Left lung (tissue), 10 donors: ENCODE results near the gene PXMP2. TPM values are rescaled to one million over a fixed set of nuclear protein-coding genes. Genes with fewer than 3 reads are reported as not detected.

Source experiments
- ATAC-seq: fragments of 200-7000 bp; cut with Tn5 transposase; one replicate; pipeline ENCODE4 v1.9.1; 2020; ENCODE audit warnings: moderate library complexity
- DNase-seq, 4 donors: peaks; one replicate each; pipeline ENCODE4 v3.0.0-alpha.2; 2013 to 2020
- H3K27ac ChIP-seq, 2 donors: fragments of 200-600 bp; sonication (generic) in 1 of 2; one replicate each; pipeline versions ENCODE4 v1.5.0 to v1.8.0; 2020 to 2021
- H3K27me3 ChIP-seq, 2 donors: fragments of 200-600 bp; sonication (generic) in 1 of 2; one replicate each; pipeline versions ENCODE4 v1.5.0 to v1.8.0; 2020 to 2021
- H3K36me3 ChIP-seq, 2 donors: fragments of 200-600 bp; sonication (generic) in 1 of 2; one replicate each; pipeline versions ENCODE4 v1.5.0 to v1.8.0; 2020 to 2021
- H3K4me1 ChIP-seq, 2 donors: fragments of 200-600 bp; one replicate each; pipeline ENCODE4 v1.8.0; 2021
- H3K4me3 ChIP-seq, 2 donors: fragments of 200-600 bp; sonication (generic) in 1 of 2; one replicate each; pipeline versions ENCODE4 v1.5.0 to v1.8.0; 2020 to 2021; ENCODE audit warnings: mild to moderate bottlenecking in 1 of 2
- H3K9me3 ChIP-seq, 2 donors: fragments of 200-600 bp; sonication (generic) in 1 of 2; one replicate each; pipeline versions ENCODE4 v1.5.0 to v1.8.0; 2020 to 2021
- intact Hi-C, 2 donors: fragments of 100-400 bp; cut with DNase I; formaldehyde crosslinking; loops; one replicate each; pipeline versions ENCODE4 v1.11.2 to v1.14.2; 2022
- polyA plus RNA-seq, 6 donors: library from polyadenylated mRNA; unstranded; fragments of 120-200 nt; gene quantifications; one replicate each; pipeline ENCODE4 v1.2.1, GENCODE V29; 2013; ENCODE audit not compliant: insufficient read length in 6 of 6
- total RNA-seq, 2 donors: library from RNA; stranded (reverse); fragmentation: NEBNext Ultra II Directional; extraction: Animal tissue kit (Norgen Biotek cat#: 25700); gene quantifications; one replicate each; pipeline ENCODE4 v1.2.1, GENCODE V29; 2021
- TF ChIP-seq, protein P1 (sequence below), 2 donors: fragments of 200-600 bp; sonication (generic) in 1 of 2; IDR thresholded peaks; one replicate each; pipeline versions ENCODE4 v1.5.0 to v1.8.0; 2021; ENCODE audit warnings: antibody characterized with exemption in 2 of 2
- donor health status: DM: no; HTN: yes; CAD: no.
- donor health status: DM: no; HTN: no; CAD: no.

Gene PXMP2
- total and polyA plus RNA-seq, 8 donors = 16.6 to 57.1 (median 42.7) TPM

DNA sequence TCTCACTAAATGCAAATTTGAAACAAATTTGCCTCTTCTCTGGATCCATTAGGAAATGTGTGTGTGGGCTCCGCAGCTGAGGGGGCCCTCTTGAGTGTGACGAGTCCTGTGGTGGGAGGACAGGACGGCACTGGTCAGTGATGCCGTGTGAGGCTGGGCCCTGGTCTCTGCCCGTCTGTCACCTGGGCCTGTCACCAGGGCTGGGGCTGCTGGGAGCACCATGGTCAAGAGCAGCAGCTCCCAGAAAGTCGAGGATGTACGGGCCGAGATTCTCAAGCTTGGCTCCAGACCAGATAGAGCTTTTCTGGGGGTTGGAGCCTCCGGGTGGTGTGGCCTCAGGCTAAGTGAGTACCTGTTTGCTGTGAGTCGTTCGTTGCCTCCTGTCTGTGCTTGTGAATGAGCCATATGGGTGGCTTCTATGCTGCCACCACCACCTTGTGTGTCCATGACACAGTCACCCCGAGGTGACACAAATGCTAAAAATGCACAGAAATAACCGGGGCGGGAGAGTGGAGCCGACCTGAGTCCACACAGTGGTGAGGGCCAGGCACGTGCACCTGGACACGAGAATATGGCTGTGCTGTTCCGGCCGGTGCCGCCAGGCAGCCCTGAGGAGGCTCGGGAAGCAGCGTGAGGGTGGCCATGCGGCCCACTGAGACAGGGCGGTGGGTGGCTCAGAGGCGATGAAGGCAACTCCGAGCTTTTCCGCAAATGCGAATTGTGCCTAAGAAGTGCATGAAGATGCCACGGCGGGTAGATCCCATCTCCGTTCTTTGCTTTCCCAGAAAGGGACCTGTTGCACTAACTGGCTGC is 32.0 kb downstream of the PXMP2 start:
- Histone ChIP-seq H3K27ac (no peak overlapping the region), H3K4me1 (no peaks in the 10 kb centered on the region), H3K4me3 (no peak overlapping the region), H3K36me3 (peaks cover 0 to 95% of the 10 kb centered on the region in 2 donors), H3K27me3 (no peaks in the 10 kb centered on the region), H3K9me3 (no peaks in the 10 kb centered on the region)
- intact Hi-C loops = no loop called here
- TF ChIP-seq, protein P1, sequence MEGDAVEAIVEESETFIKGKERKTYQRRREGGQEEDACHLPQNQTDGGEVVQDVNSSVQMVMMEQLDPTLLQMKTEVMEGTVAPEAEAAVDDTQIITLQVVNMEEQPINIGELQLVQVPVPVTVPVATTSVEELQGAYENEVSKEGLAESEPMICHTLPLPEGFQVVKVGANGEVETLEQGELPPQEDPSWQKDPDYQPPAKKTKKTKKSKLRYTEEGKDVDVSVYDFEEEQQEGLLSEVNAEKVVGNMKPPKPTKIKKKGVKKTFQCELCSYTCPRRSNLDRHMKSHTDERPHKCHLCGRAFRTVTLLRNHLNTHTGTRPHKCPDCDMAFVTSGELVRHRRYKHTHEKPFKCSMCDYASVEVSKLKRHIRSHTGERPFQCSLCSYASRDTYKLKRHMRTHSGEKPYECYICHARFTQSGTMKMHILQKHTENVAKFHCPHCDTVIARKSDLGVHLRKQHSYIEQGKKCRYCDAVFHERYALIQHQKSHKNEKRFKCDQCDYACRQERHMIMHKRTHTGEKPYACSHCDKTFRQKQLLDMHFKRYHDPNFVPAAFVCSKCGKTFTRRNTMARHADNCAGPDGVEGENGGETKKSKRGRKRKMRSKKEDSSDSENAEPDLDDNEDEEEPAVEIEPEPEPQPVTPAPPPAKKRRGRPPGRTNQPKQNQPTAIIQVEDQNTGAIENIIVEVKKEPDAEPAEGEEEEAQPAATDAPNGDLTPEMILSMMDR (IDR thresholded peaks at IDR 0.05) = no peak
- DNase-seq (peak in 1 of 4 donors; percentile 72), ATAC-seq (no peak)

DNA sequence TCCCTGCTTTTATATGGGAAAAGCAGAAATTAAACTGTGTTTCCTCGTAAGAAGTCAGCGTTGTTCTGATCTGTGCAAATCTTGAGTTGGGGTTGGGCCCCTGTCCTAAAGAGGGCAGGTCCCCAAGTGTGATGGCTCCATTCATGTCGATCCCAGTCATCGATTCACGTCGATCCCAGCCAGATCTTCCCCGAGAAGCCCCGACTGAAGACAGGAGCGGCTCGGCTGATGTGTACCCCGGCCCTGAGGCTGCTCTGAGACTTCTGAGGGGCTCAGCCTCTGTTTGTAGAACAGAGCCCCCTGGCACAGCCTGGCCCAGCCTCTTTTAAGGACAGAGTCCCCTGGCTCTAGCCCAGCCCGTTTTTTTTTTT is 32.6 kb downstream of the PXMP2 start:
- no peaks in the 10 kb centered on the region for H3K4me1 ChIP-seq
- no peak overlapping the region for H3K4me3 ChIP-seq
- no peaks in the 10 kb centered on the region for H3K27me3 ChIP-seq
- peak in 1 of 4 donors; percentile 41 for DNase-seq
- no peaks in the 10 kb centered on the region for H3K9me3 ChIP-seq
- no peak overlapping the region for H3K27ac ChIP-seq
- TF ChIP-seq, protein P1 (IDR thresholded peaks at IDR 0.05) = no peak
- peaks cover 0 to 97% of the 10 kb centered on the region in 2 donors for H3K36me3 ChIP-seq
- intact Hi-C loops = no loop called here
- ATAC-seq = no peak

DNA sequence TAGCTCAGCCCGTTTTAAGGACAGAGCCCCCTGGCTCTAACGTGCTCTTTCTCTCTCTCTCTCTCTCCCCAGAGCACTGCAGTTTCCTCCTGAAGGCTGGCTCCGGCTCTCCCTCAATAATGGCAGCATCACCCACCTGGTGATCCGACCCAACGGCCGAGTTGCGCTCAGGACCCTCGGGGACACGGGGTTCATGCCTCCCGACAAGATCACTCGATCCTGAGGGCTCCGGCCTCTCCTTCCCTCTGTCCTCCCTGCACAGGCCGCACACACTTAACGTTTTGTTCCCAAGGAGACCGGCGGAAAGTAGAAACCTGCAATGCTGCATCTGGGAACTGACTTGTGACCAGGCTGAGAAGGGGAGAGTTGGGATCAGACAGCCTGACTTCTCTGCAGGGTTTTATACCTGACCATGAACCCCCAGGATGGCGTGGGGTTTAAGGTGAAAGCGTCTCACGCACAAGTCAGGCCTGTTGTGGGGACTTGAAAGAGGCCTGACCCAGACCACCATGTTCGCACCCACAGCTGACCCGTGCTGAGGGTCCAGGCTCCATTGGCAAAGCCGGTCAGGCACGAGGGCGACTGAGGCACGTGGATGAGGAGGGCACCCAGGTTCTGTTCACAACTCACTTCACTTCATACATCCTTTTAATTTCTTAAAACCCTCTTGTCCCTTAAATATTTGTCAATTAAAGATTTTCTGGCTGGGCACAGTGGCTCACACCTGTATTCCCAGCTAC is 33.4 kb downstream of the PXMP2 start:
- Histone ChIP-seq H3K4me1 (no peaks in the 10 kb centered on the region), H3K9me3 (no peaks in the 10 kb centered on the region), H3K27me3 (no peaks in the 10 kb centered on the region), H3K4me3 (no peak overlapping the region), H3K36me3 (peaks cover 0 to 97% of the 10 kb centered on the region in 2 donors), H3K27ac (no peak overlapping the region)
- TF ChIP-seq, protein P1 (IDR thresholded peaks at IDR 0.05) = no peak
- ATAC-seq (no peak), DNase-seq (peak in 1 of 4 donors; percentile 47)
- intact Hi-C loops = no loop called here

DNA sequence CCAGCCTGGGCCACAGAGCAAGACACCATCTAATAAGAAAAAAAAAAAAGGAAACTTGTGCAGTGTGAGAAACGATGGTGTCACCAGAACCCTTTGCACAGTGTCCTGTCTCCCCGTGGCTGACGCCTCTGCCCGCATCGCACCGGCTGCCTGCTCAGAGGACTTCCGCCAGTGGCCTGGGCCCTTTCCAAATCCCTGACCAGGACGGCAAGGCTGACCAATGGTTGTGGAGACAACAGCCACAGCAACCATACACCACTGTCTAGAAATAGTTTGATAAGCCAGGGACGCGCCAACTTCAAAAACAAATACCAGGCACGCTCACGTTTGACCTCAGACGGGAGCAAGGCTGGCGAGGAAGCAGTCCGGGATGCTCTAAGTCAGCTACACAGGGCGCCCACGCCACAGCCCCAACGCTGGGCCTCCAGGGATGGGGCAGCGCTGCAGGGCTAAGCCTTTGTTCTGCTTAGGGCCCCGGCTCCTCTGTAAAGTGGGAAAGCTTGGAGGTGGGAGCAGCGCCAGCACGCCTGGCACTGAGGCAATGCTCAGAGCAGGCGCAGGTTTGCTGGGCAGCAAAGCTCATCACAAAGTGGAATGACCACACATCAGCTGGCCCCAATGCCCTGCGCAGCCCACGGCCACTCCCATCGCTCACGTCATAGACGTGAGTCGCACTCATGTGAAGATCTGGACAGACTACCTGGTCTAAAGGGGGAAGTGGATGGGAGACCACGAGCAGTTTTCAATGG is 35.8 kb downstream of the PXMP2 start:
- ATAC-seq (no peak), DNase-seq (peak in 1 of 4 donors; percentile 61)
- H3K27ac ChIP-seq = no peak overlapping the region
- TF ChIP-seq, protein P1 (IDR thresholded peaks at IDR 0.05) = no peak
- no peak overlapping the region for H3K4me3 ChIP-seq
- peaks cover 0 to 97% of the 10 kb centered on the region in 2 donors for H3K36me3 ChIP-seq
- no peaks in the 10 kb centered on the region for H3K4me1 ChIP-seq
- H3K27me3 ChIP-seq = no peaks in the 10 kb centered on the region
- no peaks in the 10 kb centered on the region for H3K9me3 ChIP-seq
- intact Hi-C loops = no loop called here

DNA sequence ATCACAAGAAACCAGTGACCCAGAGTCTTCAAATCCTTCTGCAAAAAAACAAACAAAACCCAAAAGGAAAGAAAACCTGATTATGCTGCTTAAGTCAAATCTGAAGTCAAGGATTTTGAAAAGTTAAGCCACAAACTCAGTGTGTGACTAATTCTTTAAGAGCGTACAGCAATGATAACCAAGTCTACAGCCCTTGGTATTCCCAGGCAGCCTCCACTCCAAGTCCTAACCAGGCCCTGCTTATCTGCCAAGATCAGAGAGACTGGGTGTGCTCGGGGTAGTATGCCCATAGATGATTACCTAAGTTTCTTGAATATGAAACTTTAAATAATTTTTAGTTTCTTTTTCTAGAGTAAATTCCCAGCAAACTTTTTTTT is 36.4 kb downstream of the PXMP2 start:
- no peak overlapping the region for H3K4me3 ChIP-seq
- no peak for ATAC-seq
- H3K27me3 ChIP-seq = no peaks in the 10 kb centered on the region
- H3K4me1 ChIP-seq = no peaks in the 10 kb centered on the region
- intact Hi-C loops = no loop called here
- DNase-seq = no peak
- no peaks in the 10 kb centered on the region for H3K9me3 ChIP-seq
- peaks cover 0 to 100% of the 10 kb centered on the region in 2 donors for H3K36me3 ChIP-seq
- no peak overlapping the region for H3K27ac ChIP-seq
- TF ChIP-seq, protein P1 (IDR thresholded peaks at IDR 0.05) = no peak
